Lower lobe of right lung (tissue), 2 donors: Measurements from ENCODE around the gene ENOX1. TPM values are rescaled to one million over a fixed set of nuclear protein-coding genes. Genes with fewer than 3 reads are reported as not detected.
A peak's percentile ranks its signal among the peaks of the same experiment; 100 is the strongest.

Experiments
- ATAC-seq, 2 donors: fragments of 200-7000 bp; cut with Tn5 transposase; one replicate each; pipeline ENCODE4 v1.9.1; 2020 to 2022; ENCODE audit warnings: mild to moderate bottlenecking in 2 of 2, moderate library complexity in 2 of 2
- DNase-seq: peaks from one replicate; pipeline ENCODE4 v3.0.0-alpha.2; 2020
- H3K27ac ChIP-seq: fragments of 200-600 bp; one replicate; pipeline ENCODE4 v1.8.0; 2022
- H3K27me3 ChIP-seq: fragments of 200-600 bp; one replicate; pipeline ENCODE4 v1.8.0; 2022; ENCODE audit warnings: low read depth
- H3K36me3 ChIP-seq: fragments of 200-600 bp; one replicate; pipeline ENCODE4 v1.8.0; 2022; ENCODE audit warnings: mild to moderate bottlenecking
- H3K4me1 ChIP-seq: fragments of 200-600 bp; one replicate; pipeline ENCODE4 v1.8.0; 2022
- H3K4me3 ChIP-seq: fragments of 200-600 bp; one replicate; pipeline ENCODE4 v1.8.0; 2022; ENCODE audit warnings: mild to moderate bottlenecking
- H3K9me3 ChIP-seq: fragments of 200-600 bp; one replicate; pipeline ENCODE4 v1.8.0; 2022
- intact Hi-C: fragments of 100-400 bp; cut with DNase I; formaldehyde crosslinking; loops from one replicate; pipeline ENCODE4 v1.11.0; 2022
- total RNA-seq: library from RNA; stranded (reverse); fragmentation: NEBNext Ultra II Directional; extraction: Animal tissue kit (Norgen Biotek cat#: 25700); gene quantifications from one replicate; pipeline ENCODE4 v1.2.1, GENCODE V29; 2021
- TF ChIP-seq, protein P1 (sequence below): fragments of 200-600 bp; IDR thresholded peaks from one replicate; pipeline ENCODE4 v1.8.0; 2022; ENCODE audit warnings: antibody characterized with exemption, mild to moderate bottlenecking
- donor health status: DM: no; HTN: yes; CAD: no; lungs with severe emphysema.

ENOX1 gene
- total RNA-seq, 1 donor from 2014 or later, result 2.0 TPM

DNA sequence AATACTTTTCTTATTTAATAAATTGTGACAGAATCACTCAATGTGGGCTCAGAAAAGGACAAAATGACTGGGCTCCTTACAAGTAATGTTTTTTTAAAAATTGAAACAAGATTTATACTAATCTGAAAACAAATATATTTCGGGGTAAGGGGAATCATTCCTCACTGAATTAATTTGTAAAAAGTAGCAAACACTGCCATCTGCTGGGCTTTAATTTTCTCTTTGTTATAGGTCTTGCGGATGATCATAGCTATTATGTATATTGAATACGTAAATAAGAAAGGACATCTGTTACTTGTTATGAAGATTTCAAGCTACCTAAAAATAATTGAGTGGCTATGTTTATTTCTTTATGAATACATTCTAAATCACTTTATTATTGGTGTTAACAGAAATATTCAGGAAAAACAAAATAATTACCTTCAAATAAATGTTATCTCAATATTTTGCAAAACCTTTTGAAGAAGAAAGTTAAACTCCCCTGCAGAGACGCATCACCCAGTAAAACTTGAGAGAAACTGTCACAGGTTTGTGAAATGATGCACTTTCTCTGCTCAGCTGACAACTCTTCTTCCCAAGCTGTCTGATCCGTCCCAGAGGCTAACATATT lies 17.8 kb upstream of the ENOX1 start:
- Histone ChIP-seq H3K27me3 (peaks cover 4% of the 10 kb centered on the region), H3K27ac (no peak overlapping the region), H3K36me3 (no peaks in the 10 kb centered on the region), H3K4me1 (peaks cover 4% of the 10 kb centered on the region), H3K4me3 (no peak overlapping the region), H3K9me3 (no peaks in the 10 kb centered on the region)
- peak in 1 of 2 donors; percentile 65 for ATAC-seq
- intact Hi-C loops, result no loop called here
- TF ChIP-seq, protein P1, sequence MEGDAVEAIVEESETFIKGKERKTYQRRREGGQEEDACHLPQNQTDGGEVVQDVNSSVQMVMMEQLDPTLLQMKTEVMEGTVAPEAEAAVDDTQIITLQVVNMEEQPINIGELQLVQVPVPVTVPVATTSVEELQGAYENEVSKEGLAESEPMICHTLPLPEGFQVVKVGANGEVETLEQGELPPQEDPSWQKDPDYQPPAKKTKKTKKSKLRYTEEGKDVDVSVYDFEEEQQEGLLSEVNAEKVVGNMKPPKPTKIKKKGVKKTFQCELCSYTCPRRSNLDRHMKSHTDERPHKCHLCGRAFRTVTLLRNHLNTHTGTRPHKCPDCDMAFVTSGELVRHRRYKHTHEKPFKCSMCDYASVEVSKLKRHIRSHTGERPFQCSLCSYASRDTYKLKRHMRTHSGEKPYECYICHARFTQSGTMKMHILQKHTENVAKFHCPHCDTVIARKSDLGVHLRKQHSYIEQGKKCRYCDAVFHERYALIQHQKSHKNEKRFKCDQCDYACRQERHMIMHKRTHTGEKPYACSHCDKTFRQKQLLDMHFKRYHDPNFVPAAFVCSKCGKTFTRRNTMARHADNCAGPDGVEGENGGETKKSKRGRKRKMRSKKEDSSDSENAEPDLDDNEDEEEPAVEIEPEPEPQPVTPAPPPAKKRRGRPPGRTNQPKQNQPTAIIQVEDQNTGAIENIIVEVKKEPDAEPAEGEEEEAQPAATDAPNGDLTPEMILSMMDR, result peak; percentile 60
- no peak for DNase-seq

- Histone ChIP-seq H3K27me3 (peaks cover 4% of the 10 kb centered on the region), H3K36me3 (no peaks in the 10 kb centered on the region), H3K9me3 (no peaks in the 10 kb centered on the region), H3K4me1 (peaks cover 4% of the 10 kb centered on the region), H3K27ac (no peak overlapping the region), H3K4me3 (no peak overlapping the region)
- intact Hi-C loops, result no loop called here
- TF ChIP-seq, protein P1, result no peak
- ATAC-seq, result no peak
- DNase-seq, result no peak
Observed at GRCh38 chr13:43802511-43802910, 15.7 kb upstream of the ENOX1 start.

- Histone ChIP-seq H3K9me3 (no peaks in the 10 kb centered on the region), H3K4me3 (no peak overlapping the region), H3K27ac (no peak overlapping the region), H3K27me3 (peaks cover 4% of the 10 kb centered on the region), H3K4me1 (peaks cover 4% of the 10 kb centered on the region), H3K36me3 (no peaks in the 10 kb centered on the region)
- no peak for DNase-seq
- TF ChIP-seq, protein P1, result no peak
- intact Hi-C loops, result no loop called here
- ATAC-seq, result no peak
Observed at GRCh38 chr13:43800828-43801227, 14.1 kb upstream of the ENOX1 start.

DNA sequence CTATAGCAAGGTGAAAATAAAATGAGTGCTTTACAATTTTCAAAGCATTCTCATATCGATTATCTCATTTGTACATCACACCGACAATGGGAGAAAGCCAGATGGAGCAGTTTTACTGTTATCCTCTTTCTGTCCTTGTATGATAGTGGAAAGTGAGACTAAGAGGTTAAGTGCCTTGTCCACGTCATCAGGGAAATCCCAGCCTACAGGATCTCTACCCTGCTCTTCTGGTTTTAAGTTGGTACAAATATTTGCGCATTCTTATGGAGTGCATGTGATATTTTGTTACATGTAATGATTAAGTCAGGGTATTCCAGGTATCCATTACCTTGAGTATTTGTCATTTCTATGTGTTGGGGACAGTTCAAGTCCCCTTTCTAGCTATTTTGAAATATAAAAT lies 12.4 kb upstream of the ENOX1 start:
- Histone ChIP-seq H3K36me3 (no peaks in the 10 kb centered on the region), H3K4me3 (no peak overlapping the region), H3K4me1 (no peaks in the 10 kb centered on the region), H3K27me3 (no peaks in the 10 kb centered on the region), H3K27ac (no peak overlapping the region), H3K9me3 (no peaks in the 10 kb centered on the region)
- TF ChIP-seq, protein P1, result no peak
- intact Hi-C loops, result no loop called here
- DNase-seq (no peak), ATAC-seq (peak in 1 of 2 donors; percentile 66)

DNA sequence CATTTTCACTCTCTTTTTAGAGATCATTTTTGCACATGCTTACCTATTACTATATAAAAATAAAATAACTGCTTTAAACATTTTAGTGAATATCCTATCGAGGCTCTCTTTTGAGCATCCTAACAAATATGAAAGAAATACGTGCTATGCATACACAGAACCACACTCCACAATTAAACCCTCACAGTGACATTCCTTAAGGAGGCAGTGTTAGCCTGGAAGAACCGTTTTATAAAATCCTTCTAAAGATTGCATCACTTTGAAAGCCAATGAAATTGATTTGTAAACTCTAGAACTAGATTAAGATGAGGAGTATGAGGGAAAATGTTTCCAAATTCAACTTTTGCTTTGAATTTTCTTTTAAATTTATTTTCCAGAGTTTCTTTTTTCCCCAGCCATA lies 11.1 kb upstream of the ENOX1 start:
- intact Hi-C loops, result no loop called here
- TF ChIP-seq, protein P1, result no peak

More for the DNA sequence above, 11.1 kb upstream of the ENOX1 start:
- no peaks in the 10 kb centered on the region for H3K4me1 ChIP-seq
- H3K27me3 ChIP-seq, result no peaks in the 10 kb centered on the region
- ATAC-seq, result no peak
- no peak for DNase-seq
- H3K4me3 ChIP-seq, result no peak overlapping the region
- no peaks in the 10 kb centered on the region for H3K9me3 ChIP-seq
- H3K27ac ChIP-seq, result no peak overlapping the region
- no peaks in the 10 kb centered on the region for H3K36me3 ChIP-seq
